IMR-90 (cell line): ENCODE results near the gene SLC7A9. TPM values are rescaled to one million over a fixed set of nuclear protein-coding genes. Genes with fewer than 3 reads are reported as not detected.

Source experiments
- ATAC-seq: fragments of 200-7000 bp; cut with Tn5 transposase; 2 replicates; pipeline ENCODE4 v1.9.1; 2020; ENCODE audit warnings: low read depth, mild to moderate bottlenecking, moderate library complexity
- BruUV-seq: library from RNA; stranded (reverse); fragments of 400-500 nt; replicated peaks from 2 replicates; lab custom pipeline; 2021; lab: Mats Ljungman, UMichigan
- CTCF ChIA-PET: fragments of 300-600 bp; formaldehyde crosslinking; extraction: SDS; loops from one replicate; lab custom pipeline; 2021; ENCODE audit warnings: antibody characterized with exemption; lab: Yijun Ruan, JAX
- POLR2A ChIA-PET: fragments of 300-600 bp; sonication (Branson Sonifier 250); formaldehyde crosslinking; loops from one replicate; lab custom pipeline; 2022; ENCODE audit warnings: antibody characterized with exemption; ENCODE audit not compliant: unreplicated experiment; lab: Charles Lee
- DNase-seq: peaks from one replicate; pipeline ENCODE4 v3.0.0; 2013
- H2AFZ ChIP-seq: replicated peaks from 2 replicates; pipeline ENCODE3; 2013; ENCODE audit warnings: low read length, mild to moderate bottlenecking; ENCODE audit not compliant: poor library complexity
- H2AK5ac ChIP-seq: 2 replicates; pipeline ENCODE4 v1.6.1; 2013; ENCODE audit warnings: low read depth, low read length, inconsistent platforms
- H2AK9ac ChIP-seq: replicated peaks from 2 replicates; pipeline ENCODE3; 2013; ENCODE audit warnings: mild to moderate bottlenecking, low read depth, low read length, moderate library complexity; ENCODE audit not compliant: poor library complexity
- H2BK120ac ChIP-seq: 2 replicates; pipeline ENCODE4 v1.6.1; 2013; ENCODE audit warnings: low read depth, low read length, inconsistent platforms
- H2BK15ac ChIP-seq: 3 replicates; pipeline ENCODE4 v1.6.1; 2013; ENCODE audit warnings: low read depth, low read length, inconsistent platforms
- H2BK20ac ChIP-seq: 2 replicates; pipeline ENCODE4 v1.6.1; 2013; ENCODE audit warnings: low read depth, mild to moderate bottlenecking, inconsistent platforms, low read length, moderate library complexity
- H2BK5ac ChIP-seq: 2 replicates; pipeline ENCODE4 v1.6.1; 2013; ENCODE audit warnings: mild to moderate bottlenecking, low read depth, low read length, inconsistent platforms; ENCODE audit not compliant: poor library complexity, severe bottlenecking
- H3K14ac ChIP-seq: replicated peaks from 2 replicates; pipeline ENCODE4 v1.6.1; 2013; ENCODE audit warnings: low read depth, low read length, inconsistent platforms
- H3K18ac ChIP-seq: 2 replicates; pipeline ENCODE4 v1.6.1; 2013; ENCODE audit warnings: low read depth, low read length, control low read depth
- H3K23ac ChIP-seq: 2 replicates; pipeline ENCODE4 v1.6.1; 2013; ENCODE audit warnings: low read depth, low read length, inconsistent platforms
- H3K27ac ChIP-seq: 2 replicates; pipeline ENCODE4 v1.5.1; 2013; ENCODE audit warnings: mild to moderate bottlenecking, control low read depth, low read length; ENCODE audit not compliant: insufficient read depth
- H3K27me3 ChIP-seq: 2 replicates; pipeline ENCODE4 v1.6.1; 2013; ENCODE audit warnings: low read length; ENCODE audit not compliant: control insufficient read depth, insufficient read depth
- H3K36me3 ChIP-seq: 2 replicates; pipeline ENCODE4 v1.6.1; 2013; ENCODE audit warnings: low read length, mixed read lengths; ENCODE audit not compliant: control insufficient read depth, insufficient read depth
- H3K4ac ChIP-seq: 2 replicates; pipeline ENCODE4 v1.6.1; 2013; ENCODE audit warnings: low read depth, low read length, inconsistent platforms
- H3K4me1 ChIP-seq: 2 replicates; pipeline ENCODE4 v1.6.1; 2013; ENCODE audit warnings: low read length, mixed read lengths; ENCODE audit not compliant: control insufficient read depth, insufficient read depth
- H3K4me2 ChIP-seq: 2 replicates; pipeline ENCODE4 v1.6.1; 2013; ENCODE audit warnings: low read depth, mild to moderate bottlenecking, control low read depth, low read length, moderate library complexity
- H3K4me3 ChIP-seq: 2 replicates; pipeline ENCODE4 v1.5.1; 2013; ENCODE audit warnings: low read depth, mild to moderate bottlenecking, control low read depth, low read length, moderate library complexity; ENCODE audit not compliant: insufficient read depth
- H3K56ac ChIP-seq: 2 replicates; pipeline ENCODE4 v1.6.1; 2013; ENCODE audit warnings: low read length, inconsistent platforms; ENCODE audit not compliant: insufficient read depth; ENCODE audit errors: extremely low read depth
- H3K79me1 ChIP-seq, 2 experiments: 2 replicates each; pipeline ENCODE4 v1.6.1; 2013; ENCODE audit warnings: low read length in 2 of 2, inconsistent platforms in 1 of 2, low read depth in 1 of 2
- H3K9ac ChIP-seq: 2 replicates; pipeline ENCODE4 v1.6.1; 2013; ENCODE audit warnings: low read depth, low read length, control low read depth
- H3K9me1 ChIP-seq: 2 replicates; pipeline ENCODE4 v1.6.1; 2013; ENCODE audit warnings: low read length, inconsistent platforms; ENCODE audit not compliant: insufficient read depth
- H3K9me3 ChIP-seq: 2 replicates; pipeline ENCODE4 v1.6.1; 2013; ENCODE audit warnings: low read length; ENCODE audit not compliant: control insufficient read depth, insufficient read depth
- H4K20me1 ChIP-seq: 2 replicates; pipeline ENCODE4 v1.6.1; 2013; ENCODE audit warnings: low read length, inconsistent platforms; ENCODE audit not compliant: insufficient read depth
- H4K5ac ChIP-seq: 2 replicates; pipeline ENCODE4 v1.6.1; 2013; ENCODE audit warnings: mild to moderate bottlenecking, low read depth, low read length, control low read depth
- H4K8ac ChIP-seq, 2 experiments: 2 replicates each; pipeline ENCODE4 v1.6.1; 2013; ENCODE audit warnings: low read depth in 2 of 2, low read length in 2 of 2, control low read depth in 1 of 2, inconsistent platforms in 1 of 2
- H4K91ac ChIP-seq: 2 replicates; pipeline ENCODE4 v1.6.1; 2013; ENCODE audit warnings: low read depth, low read length, inconsistent platforms; ENCODE audit not compliant: insufficient read depth
- BHLHE40 ChIP-seq: fragments of 150-350 bp; IDR thresholded peaks from 2 replicates; pipeline ENCODE4 v1.6.1; 2016; ENCODE audit warnings: mild to moderate bottlenecking, low read depth, low read length
- CHD1 ChIP-seq: IDR thresholded peaks from 2 replicates; pipeline ENCODE4 v1.6.1; 2012; ENCODE audit warnings: low read depth, low read length, improper control_type of control experiment
- FOS ChIP-seq: fragments of 150-350 bp; IDR thresholded peaks from 2 replicates; pipeline ENCODE4 v1.6.1; 2016; ENCODE audit warnings: low read depth, low read length
- MAFK ChIP-seq: IDR thresholded peaks from 2 replicates; pipeline ENCODE4 v1.6.1; 2012; ENCODE audit warnings: low read depth, low read length, improper control_type of control experiment
- NFE2L2 ChIP-seq: fragments of 150-350 bp; IDR thresholded peaks from 2 replicates; pipeline ENCODE4 v1.6.1; 2016; ENCODE audit warnings: low read depth, mild to moderate bottlenecking, low read length
- POLR2A ChIP-seq: IDR thresholded peaks from 2 replicates; pipeline ENCODE4 v1.6.1; 2012; ENCODE audit warnings: mild to moderate bottlenecking, low read depth, low read length
- RAD21 ChIP-seq: IDR thresholded peaks from 2 replicates; pipeline ENCODE4 v1.6.1; 2012; ENCODE audit warnings: low read length, improper control_type of control experiment
- RCOR1 ChIP-seq: IDR thresholded peaks from 2 replicates; pipeline ENCODE4 v1.6.1; 2012; ENCODE audit warnings: mild to moderate bottlenecking, low read length, improper control_type of control experiment; ENCODE audit not compliant: insufficient replicate concordance
- SMC3 ChIP-seq: fragments of 150-350 bp; IDR thresholded peaks from 2 replicates; pipeline ENCODE4 v1.6.1; 2016; ENCODE audit warnings: low read depth, mild to moderate bottlenecking, antibody characterized with exemption, low read length, moderate library complexity
- WGBS, 2 experiments: methylation state at CpG; one replicate each; pipeline versions ENCODE4 v1.1.5 to v1.1.7; 2013; ENCODE audit warnings: missing lambda C conversion rate in 2 of 2; ENCODE audit not compliant: insufficient read length in 1 of 2; ENCODE audit errors: extremely low coverage in 2 of 2; 5-methylcytosine and 5-hydroxymethylcytosine counted together
- dilution Hi-C: fragments of 300-500 bp; cut with HindIII; formaldehyde crosslinking; loops from one replicate; pipeline ENCODE4 v1.14.3; 2018; ENCODE audit warnings: low sequenced_read_pairs; ENCODE audit not compliant: unreplicated experiment
- in situ Hi-C: fragments of 300-500 bp; cut with MboI; formaldehyde crosslinking; loops from 3 replicates; pipeline ENCODE4 v1.14.3; 2019; ENCODE audit warnings: low sequenced_read_pairs, inconsistent platforms, mixed read lengths
- intact Hi-C: fragments of 100-400 bp; cut with micrococcal nuclease; formaldehyde crosslinking; loops from 2 replicates; pipeline ENCODE4 v1.10.0; 2022
- polyA plus RNA-seq, 3 experiments: library from polyadenylated mRNA; depleted of rRNA; stranded (reverse); fragments of >200 nt; gene quantifications; 2 replicates each; pipeline ENCODE4 v1.2.3, GENCODE V29; 2012; ENCODE audit warnings: low replicate concordance in 1 of 3
- total RNA-seq: library from RNA; depleted of rRNA; stranded (reverse); fragments of >200 nt; gene quantifications from 2 replicates; pipeline ENCODE4 v1.2.3, GENCODE V29; 2012
- TF ChIP-seq, protein P1 (sequence below): fragments of 150-350 bp; IDR thresholded peaks from 2 replicates; pipeline ENCODE4 v1.6.1; 2016; ENCODE audit warnings: low read depth, mild to moderate bottlenecking, low read length, moderate library complexity, borderline replicate concordance
- TF ChIP-seq, protein P2 (sequence below): fragments of 150-350 bp; IDR thresholded peaks from 2 replicates; pipeline ENCODE4 v1.6.1; 2017; ENCODE audit warnings: mild to moderate bottlenecking, antibody characterized with exemption, low read length, low read depth
- TF ChIP-seq, protein P3 (sequence below): conservative IDR thresholded peaks from 2 replicates; pipeline ENCODE4 v1.5.1; 2012; ENCODE audit warnings: mild to moderate bottlenecking, low read depth, low read length, improper control_type of control experiment

The SLC7A9 gene
- total and polyA plus RNA-seq, 2 of the 4 experiments (the other 2 are of a cell fraction), result not detected

DNA sequence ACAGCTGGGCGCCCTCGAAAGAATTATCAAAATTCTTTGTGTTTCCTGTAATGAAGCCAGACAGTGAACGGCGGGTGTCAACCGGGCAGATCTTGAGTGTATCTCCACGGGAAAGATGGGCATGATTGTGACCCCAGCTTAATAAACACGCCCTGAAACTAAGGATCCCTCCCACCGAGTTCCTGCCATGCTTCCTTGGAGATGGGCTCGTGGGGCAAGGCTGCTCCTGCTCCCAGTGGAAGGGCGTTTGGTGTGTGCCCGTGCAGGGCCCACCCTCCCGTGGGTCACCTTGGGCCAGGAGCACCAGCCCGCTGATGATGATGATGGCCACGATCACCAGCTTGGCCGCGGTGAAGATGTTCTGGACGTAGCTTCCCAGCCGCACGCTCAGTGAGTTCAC, 7.4 kb downstream of the SLC7A9 start:
- Histone ChIP-seq H3K18ac (no peak overlapping the region), H3K23ac (no peak overlapping the region), H3K4ac (no peak overlapping the region), H3K27me3 (no peaks in the 10 kb centered on the region), H3K4me1 (no peaks in the 10 kb centered on the region), H3K9ac (no peak overlapping the region), H2AK5ac (no peak overlapping the region), H2AK9ac (no peak overlapping the region), H3K9me1 (no peaks in the 10 kb centered on the region), H4K8ac (no peak overlapping the region), H2AFZ (no peak overlapping the region), H4K5ac (no peak overlapping the region), H3K79me1 (no peaks in the 10 kb centered on the region), H3K9me3 (no peaks in the 10 kb centered on the region), H3K14ac (no peak overlapping the region), H3K4me2 (no peak overlapping the region), H3K36me3 (no peaks in the 10 kb centered on the region), H2BK20ac (no peak overlapping the region), H2BK15ac (no peak overlapping the region), H2BK120ac (no peak overlapping the region), H4K20me1 (no peaks in the 10 kb centered on the region), H3K56ac (no peak overlapping the region), H2BK5ac (no peak overlapping the region), H3K4me3 (no peak overlapping the region), H4K91ac (no peak overlapping the region), H3K27ac (no peak overlapping the region)
- intact Hi-C loops (no loop called here), in situ Hi-C loops (no loop called here), dilution Hi-C loops (no loop called here)
- TF ChIP-seq, protein P1, sequence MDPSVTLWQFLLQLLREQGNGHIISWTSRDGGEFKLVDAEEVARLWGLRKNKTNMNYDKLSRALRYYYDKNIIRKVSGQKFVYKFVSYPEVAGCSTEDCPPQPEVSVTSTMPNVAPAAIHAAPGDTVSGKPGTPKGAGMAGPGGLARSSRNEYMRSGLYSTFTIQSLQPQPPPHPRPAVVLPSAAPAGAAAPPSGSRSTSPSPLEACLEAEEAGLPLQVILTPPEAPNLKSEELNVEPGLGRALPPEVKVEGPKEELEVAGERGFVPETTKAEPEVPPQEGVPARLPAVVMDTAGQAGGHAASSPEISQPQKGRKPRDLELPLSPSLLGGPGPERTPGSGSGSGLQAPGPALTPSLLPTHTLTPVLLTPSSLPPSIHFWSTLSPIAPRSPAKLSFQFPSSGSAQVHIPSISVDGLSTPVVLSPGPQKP, result no peak
- TF ChIP-seq, protein P2, sequence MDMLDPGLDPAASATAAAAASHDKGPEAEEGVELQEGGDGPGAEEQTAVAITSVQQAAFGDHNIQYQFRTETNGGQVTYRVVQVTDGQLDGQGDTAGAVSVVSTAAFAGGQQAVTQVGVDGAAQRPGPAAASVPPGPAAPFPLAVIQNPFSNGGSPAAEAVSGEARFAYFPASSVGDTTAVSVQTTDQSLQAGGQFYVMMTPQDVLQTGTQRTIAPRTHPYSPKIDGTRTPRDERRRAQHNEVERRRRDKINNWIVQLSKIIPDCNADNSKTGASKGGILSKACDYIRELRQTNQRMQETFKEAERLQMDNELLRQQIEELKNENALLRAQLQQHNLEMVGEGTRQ, result no peak
- TF ChIP-seq RCOR1 (no peak), NFE2L2 (no peak), FOS (no peak), BHLHE40 (no peak), POLR2A (no peak), RAD21 (no peak), MAFK (no peak), CHD1 (no peak), SMC3 (no peak)
- TF ChIP-seq, protein P3, sequence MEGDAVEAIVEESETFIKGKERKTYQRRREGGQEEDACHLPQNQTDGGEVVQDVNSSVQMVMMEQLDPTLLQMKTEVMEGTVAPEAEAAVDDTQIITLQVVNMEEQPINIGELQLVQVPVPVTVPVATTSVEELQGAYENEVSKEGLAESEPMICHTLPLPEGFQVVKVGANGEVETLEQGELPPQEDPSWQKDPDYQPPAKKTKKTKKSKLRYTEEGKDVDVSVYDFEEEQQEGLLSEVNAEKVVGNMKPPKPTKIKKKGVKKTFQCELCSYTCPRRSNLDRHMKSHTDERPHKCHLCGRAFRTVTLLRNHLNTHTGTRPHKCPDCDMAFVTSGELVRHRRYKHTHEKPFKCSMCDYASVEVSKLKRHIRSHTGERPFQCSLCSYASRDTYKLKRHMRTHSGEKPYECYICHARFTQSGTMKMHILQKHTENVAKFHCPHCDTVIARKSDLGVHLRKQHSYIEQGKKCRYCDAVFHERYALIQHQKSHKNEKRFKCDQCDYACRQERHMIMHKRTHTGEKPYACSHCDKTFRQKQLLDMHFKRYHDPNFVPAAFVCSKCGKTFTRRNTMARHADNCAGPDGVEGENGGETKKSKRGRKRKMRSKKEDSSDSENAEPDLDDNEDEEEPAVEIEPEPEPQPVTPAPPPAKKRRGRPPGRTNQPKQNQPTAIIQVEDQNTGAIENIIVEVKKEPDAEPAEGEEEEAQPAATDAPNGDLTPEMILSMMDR, result no peak
- WGBS, 2 experiments, result 79% methylated on average over 9 of the region's 19 CpGs; no CpG with 5 or more reads in 1 of the 2 experiments
- ChIA-PET POLR2A (no interaction called here), CTCF (no interaction called here)
- DNase-seq (no peak), ATAC-seq (no peak)
- no TSS peak for BruUV-seq
